Naive B cell (primary cell): ENCODE results near the gene GLRX2. TPM values are rescaled to one million over a fixed set of nuclear protein-coding genes. Genes with fewer than 3 reads are reported as not detected.

Source experiments
- ATAC-seq, 2 donors: fragments of 150-1000 bp; cut with Tn5 transposase; 2 replicates each; pipeline ENCODE4 v1.10.0; 2021; ENCODE audit warnings: low read depth in 2 of 2, mild to moderate bottlenecking in 2 of 2, moderate library complexity in 2 of 2
- DNase-seq: peaks from one replicate; pipeline ENCODE4 v3.0.0; 2022
- H3K27ac Mint-ChIP-seq, 6 donors: one replicate each; pipeline ENCODE4 v1.8.0; 2020 to 2022; ENCODE audit warnings: mild to moderate bottlenecking in 6 of 6, mixed read lengths in 6 of 6, moderate library complexity in 5 of 6, inconsistent platforms in 2 of 6
- H3K27me3 Mint-ChIP-seq, 3 donors: one replicate each; pipeline ENCODE4 v1.8.0; 2021 to 2022; ENCODE audit warnings: mixed read lengths in 3 of 3, mild to moderate bottlenecking in 1 of 3
- H3K36me3 Mint-ChIP-seq, 2 donors: one replicate each; pipeline ENCODE4 v1.8.0; 2020 to 2022; ENCODE audit warnings: mixed read lengths in 2 of 2, inconsistent platforms in 1 of 2, mild to moderate bottlenecking in 1 of 2
- H3K4me1 Mint-ChIP-seq, 3 donors: one replicate each; pipeline ENCODE4 v1.8.0; 2020 to 2022; ENCODE audit warnings: mixed read lengths in 3 of 3, inconsistent platforms in 1 of 3, mild to moderate bottlenecking in 1 of 3, moderate library complexity in 1 of 3
- H3K4me3 Mint-ChIP-seq, 8 donors: one replicate each; pipeline ENCODE4 v1.8.0; 2020 to 2022; ENCODE audit warnings: mild to moderate bottlenecking in 8 of 8, mixed read lengths in 8 of 8, moderate library complexity in 8 of 8, inconsistent platforms in 2 of 8
- H3K9me3 Mint-ChIP-seq, 7 donors: one replicate each; pipeline ENCODE4 v1.8.0; 2020 to 2022; ENCODE audit warnings: mixed read lengths in 7 of 7, mild to moderate bottlenecking in 5 of 7, inconsistent platforms in 2 of 7, moderate library complexity in 1 of 7
- polyA plus RNA-seq, 6 donors: library from polyadenylated mRNA; unstranded; fragments of 300-500 nt; fragmentation: Illumina TruSeq; gene quantifications; one replicate each; pipeline ENCODE4 v1.2.3, GENCODE V29; 2021; ENCODE audit warnings: low read depth in 6 of 6

Gene GLRX2
- polyA plus RNA-seq, 6 donors from 2014 or later = 5.7 to 13.3 (median 7.5) TPM

DNA sequence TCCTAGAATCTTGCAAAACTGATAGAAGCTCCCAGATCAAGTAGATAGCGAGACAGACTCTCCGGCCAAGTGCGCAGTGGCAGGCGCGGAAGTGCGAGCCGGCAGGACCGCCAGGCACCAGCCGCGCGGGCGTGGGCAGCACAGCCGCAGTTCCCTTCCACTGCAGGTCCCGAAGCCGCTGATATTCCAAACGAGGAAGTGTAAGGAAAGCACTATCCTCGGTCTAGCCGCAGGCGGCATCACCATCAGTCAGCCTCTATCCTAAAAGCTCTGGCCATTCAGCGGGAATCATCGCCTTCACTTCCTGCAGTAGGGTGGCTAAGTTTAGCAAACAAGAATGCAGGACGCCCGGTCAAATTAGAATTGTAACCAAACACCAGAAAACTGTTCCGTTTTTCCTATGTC, 710 bp downstream of the GLRX2 start:
- ATAC-seq = peak; percentile 35 to 41
- H3K4me1 Mint-ChIP-seq = peaks cover 19 to 25% (median 20%) of the 10 kb centered on the region in 3 donors
- H3K4me3 Mint-ChIP-seq = peak overlapping the region; percentile 87 to 97 (median 95)
- H3K9me3 Mint-ChIP-seq = no peaks in the 10 kb centered on the region
- peak overlapping the region in 4 of 6 donors; percentile 44 to 97 (median 70) for H3K27ac Mint-ChIP-seq
- no peak for DNase-seq
- peaks cover 0 to 6% of the 10 kb centered on the region in 2 donors for H3K36me3 Mint-ChIP-seq
- H3K27me3 Mint-ChIP-seq = peaks cover 0 to 4% (median 0%) of the 10 kb centered on the region in 3 donors

DNA sequence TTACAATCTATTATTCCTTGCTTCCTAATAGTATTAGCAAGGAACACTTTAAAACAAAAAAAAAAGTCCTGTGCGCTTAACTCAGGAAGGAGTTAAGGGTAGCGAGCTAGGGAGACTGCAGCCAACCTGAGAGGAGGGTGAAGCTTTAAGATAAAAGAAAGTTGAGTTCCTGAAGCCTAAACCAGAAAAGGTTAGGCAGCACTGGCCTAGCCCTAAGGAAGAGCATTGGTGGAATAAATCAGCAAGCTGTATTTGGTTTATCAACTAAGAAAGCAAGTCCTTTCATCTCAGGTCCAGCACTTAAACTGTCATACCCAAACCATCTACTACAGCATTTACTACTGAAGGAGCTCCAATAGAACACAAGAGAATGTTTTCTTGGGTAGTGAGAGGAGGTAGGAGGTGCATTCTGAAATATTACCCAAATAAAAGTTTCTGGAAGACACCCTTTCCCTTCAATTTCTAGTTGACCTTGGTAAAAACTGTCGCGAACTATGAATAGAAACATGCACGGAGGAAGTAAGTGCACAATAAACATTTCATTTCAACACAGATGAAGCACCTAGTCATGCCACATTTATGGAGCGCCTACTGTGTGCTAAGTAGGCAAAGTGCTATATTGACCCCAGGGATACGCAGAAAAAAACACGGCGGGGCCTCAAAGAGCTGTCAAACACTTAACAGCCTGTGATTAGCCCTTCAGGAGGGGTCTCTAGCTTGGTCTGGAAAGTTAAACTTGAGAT, 1.3 kb downstream of the GLRX2 start:
- no peak for ATAC-seq
- H3K9me3 Mint-ChIP-seq = no peaks in the 10 kb centered on the region
- peak overlapping the region in 1 of 6 donors; percentile 63 for H3K27ac Mint-ChIP-seq
- peaks cover 19 to 25% (median 20%) of the 10 kb centered on the region in 3 donors for H3K4me1 Mint-ChIP-seq
- H3K36me3 Mint-ChIP-seq = peaks cover 0 to 6% of the 10 kb centered on the region in 2 donors
- DNase-seq = no peak
- peaks cover 0 to 4% (median 0%) of the 10 kb centered on the region in 3 donors for H3K27me3 Mint-ChIP-seq
- peak overlapping the region; percentile 87 to 97 (median 95) for H3K4me3 Mint-ChIP-seq

DNA sequence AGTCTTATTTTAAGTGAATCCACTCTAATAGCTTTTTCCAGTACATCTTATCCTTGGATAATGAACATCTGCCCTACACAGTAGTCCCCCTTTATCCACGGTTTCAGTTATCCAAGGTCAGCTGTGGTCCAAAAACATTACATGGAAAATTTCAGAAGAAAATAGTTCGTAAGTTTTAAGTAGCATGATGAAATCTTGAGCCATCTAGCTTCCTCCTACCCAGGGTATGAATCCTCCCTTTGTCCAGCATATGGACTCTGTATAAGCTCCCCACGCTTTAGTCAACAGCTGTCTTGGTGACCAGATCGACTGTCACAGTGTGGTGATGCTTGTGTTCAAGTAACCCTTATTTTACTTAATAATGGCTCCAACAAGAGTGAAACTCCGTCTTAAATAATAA, 2.6 kb downstream of the GLRX2 start:
- DNase-seq (no peak), ATAC-seq (no peak)
- Mint-ChIP-seq H3K4me3 (peak overlapping the region in 1 of 8 donors; percentile 95), H3K27ac (no peak overlapping the region), H3K9me3 (no peaks in the 10 kb centered on the region), H3K4me1 (peaks cover 19 to 25% (median 20%) of the 10 kb centered on the region in 3 donors), H3K36me3 (peaks cover 0 to 6% of the 10 kb centered on the region in 2 donors), H3K27me3 (no peaks in the 10 kb centered on the region)

DNA sequence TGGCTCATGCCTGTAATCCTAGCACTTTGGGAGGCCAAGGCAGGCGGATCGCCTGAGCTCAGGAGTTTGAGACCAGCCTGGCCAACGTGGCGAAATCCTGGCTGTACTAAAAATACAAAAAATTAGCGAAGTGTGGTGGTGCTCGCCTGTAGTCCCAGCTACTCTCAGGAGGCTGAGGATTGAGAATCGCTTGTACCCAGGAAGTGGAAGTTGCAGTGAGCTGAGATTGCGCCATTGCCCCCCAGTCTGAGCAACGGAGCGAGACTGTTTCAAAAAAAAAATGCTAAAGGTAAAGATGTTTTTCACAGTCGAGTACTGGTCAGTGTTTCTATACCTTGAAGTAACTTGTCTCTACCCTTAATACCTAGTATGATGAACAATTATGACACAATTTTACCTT, 11.1 kb downstream of the GLRX2 start:
- no peak for DNase-seq
- Mint-ChIP-seq H3K4me1 (no peaks in the 10 kb centered on the region), H3K4me3 (no peak overlapping the region), H3K27me3 (no peaks in the 10 kb centered on the region), H3K9me3 (no peaks in the 10 kb centered on the region), H3K36me3 (peaks cover 0 to 6% of the 10 kb centered on the region in 2 donors), H3K27ac (no peak overlapping the region)
- ATAC-seq = no peak

DNA sequence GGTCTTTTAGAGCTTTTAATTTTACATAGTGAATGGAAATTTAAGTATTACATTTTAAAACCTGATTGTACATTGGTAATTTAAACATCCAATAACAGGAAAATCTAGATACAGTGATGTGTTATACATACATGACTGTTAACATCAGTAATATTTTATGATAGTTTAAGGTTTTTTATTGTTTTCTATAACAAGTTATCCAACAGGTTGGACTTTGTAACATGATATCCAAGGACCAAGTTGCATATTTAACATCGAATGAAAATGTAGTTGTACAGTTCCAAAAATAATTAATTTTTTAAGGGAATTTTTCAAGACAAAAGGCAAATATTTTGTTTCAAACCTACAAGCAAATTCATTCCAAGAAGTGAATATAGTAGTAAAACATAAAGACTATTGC, 14.3 kb downstream of the GLRX2 start:
- ATAC-seq (no peak), DNase-seq (no peak)
- H3K27me3 Mint-ChIP-seq = no peaks in the 10 kb centered on the region
- no peaks in the 10 kb centered on the region for H3K36me3 Mint-ChIP-seq
- no peaks in the 10 kb centered on the region for H3K9me3 Mint-ChIP-seq
- H3K27ac Mint-ChIP-seq = no peak overlapping the region
- no peaks in the 10 kb centered on the region for H3K4me1 Mint-ChIP-seq
- no peak overlapping the region for H3K4me3 Mint-ChIP-seq

DNA sequence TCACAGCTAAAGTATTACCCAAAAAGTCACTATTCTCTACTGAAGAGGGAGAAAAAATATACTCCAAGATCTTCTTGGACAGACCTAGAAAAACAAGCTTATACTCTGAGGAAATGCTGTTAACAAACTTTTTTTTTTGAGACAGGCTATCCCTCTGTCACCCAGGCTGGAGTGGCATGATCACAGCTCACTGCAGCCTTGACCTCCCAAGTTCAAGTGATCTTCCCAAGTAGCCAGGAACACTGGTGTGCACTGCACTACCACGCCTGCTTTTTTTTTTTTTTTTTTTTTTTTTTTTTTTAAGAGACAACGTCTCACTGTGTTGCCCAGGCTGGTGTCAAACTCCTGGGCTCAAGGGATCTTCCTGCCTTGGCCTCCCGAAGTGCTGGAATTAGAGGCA, 17.3 kb downstream of the GLRX2 start:
- DNase-seq (no peak), ATAC-seq (no peak)
- Mint-ChIP-seq H3K27ac (peak overlapping the region in 1 of 6 donors; percentile 72), H3K4me1 (no peaks in the 10 kb centered on the region), H3K27me3 (no peaks in the 10 kb centered on the region), H3K4me3 (no peak overlapping the region), H3K9me3 (no peaks in the 10 kb centered on the region), H3K36me3 (peaks cover 0 to 11% of the 10 kb centered on the region in 2 donors)

DNA sequence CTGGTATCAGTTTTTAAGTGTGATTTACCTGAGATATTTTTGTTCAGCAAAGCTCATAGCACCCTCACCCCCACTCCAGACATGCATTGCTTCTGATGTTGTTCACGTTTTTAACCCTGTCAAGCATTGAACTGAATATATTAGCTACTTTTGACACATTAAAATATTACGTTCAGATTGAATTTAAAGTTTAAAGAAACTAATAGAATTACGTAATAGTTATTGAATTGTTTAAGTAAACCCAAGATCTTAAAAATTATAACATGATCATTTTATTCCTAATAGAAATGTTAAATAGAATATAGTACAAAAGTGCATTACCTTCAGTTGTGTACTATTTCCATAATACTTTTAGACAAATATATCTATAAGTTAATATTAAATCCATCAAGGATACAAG, 18.9 kb downstream of the GLRX2 start:
- no peak overlapping the region for H3K4me3 Mint-ChIP-seq
- H3K9me3 Mint-ChIP-seq = no peaks in the 10 kb centered on the region
- DNase-seq (no peak), ATAC-seq (no peak)
- no peaks in the 10 kb centered on the region for H3K27me3 Mint-ChIP-seq
- H3K27ac Mint-ChIP-seq = peak overlapping the region in 1 of 6 donors; percentile 61
- H3K36me3 Mint-ChIP-seq = peaks cover 0 to 14% of the 10 kb centered on the region in 2 donors
- H3K4me1 Mint-ChIP-seq = no peaks in the 10 kb centered on the region

DNA sequence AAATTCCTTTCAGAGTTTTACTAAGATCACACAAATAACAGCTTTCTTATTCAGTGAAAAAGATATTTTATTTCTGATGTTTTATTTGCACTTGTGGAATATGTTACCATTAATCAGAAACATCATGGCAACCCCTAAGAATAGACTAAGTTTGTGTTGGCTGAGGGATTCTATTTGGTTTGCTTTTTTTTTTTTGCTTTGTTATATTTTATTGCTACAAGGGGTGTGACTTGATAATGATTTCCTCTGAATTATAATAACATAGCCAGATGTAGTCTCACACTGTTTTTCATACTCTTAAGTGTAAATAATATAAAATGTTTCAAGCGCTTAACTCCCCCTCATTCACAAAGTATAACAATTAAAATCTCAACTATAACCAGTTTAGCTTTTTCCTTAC, 20.0 kb downstream of the GLRX2 start:
- ATAC-seq (no peak), DNase-seq (no peak)
- peaks cover 7 to 14% of the 10 kb centered on the region in 2 donors for H3K36me3 Mint-ChIP-seq
- H3K27ac Mint-ChIP-seq = peak overlapping the region in 1 of 6 donors; percentile 51
- no peak overlapping the region for H3K4me3 Mint-ChIP-seq
- H3K4me1 Mint-ChIP-seq = no peaks in the 10 kb centered on the region
- no peaks in the 10 kb centered on the region for H3K9me3 Mint-ChIP-seq
- H3K27me3 Mint-ChIP-seq = no peaks in the 10 kb centered on the region

DNA sequence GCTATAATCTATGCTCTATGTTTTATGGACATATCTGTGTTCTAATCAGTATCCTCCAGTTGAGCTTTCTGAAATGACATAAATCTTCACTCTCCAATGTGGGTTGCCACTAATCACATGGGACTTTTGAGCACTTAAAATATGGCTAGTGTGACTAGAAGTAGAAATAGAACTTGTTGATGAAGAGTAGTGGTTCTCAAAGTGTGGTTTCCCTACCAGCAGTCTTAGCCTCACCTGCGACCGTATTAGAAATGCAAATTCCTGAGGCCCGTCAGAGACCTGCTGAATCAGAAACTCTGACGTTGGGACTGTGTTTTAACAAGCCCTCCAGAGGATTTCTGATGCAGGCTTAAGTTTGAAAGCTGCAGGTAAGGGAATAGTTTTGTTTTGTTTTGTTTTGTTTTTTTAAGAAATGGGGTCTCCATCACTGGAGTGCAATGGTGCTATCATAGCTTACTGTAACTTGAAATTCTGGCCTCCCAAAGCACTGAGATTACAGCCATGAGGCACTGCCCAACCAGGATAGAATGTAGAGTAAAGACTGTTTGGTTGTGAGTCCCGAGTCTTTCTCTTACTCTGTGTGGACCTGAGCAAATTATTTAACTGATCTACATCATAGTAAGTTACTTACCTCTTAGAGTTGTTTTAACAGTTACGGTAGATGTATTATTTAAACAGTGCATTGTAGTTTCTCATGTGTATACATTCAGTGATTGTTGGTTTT, 21.7 kb downstream of the GLRX2 start:
- no peaks in the 10 kb centered on the region for H3K4me1 Mint-ChIP-seq
- peak in 1 of 2 donors; percentile 43 for ATAC-seq

DNA sequence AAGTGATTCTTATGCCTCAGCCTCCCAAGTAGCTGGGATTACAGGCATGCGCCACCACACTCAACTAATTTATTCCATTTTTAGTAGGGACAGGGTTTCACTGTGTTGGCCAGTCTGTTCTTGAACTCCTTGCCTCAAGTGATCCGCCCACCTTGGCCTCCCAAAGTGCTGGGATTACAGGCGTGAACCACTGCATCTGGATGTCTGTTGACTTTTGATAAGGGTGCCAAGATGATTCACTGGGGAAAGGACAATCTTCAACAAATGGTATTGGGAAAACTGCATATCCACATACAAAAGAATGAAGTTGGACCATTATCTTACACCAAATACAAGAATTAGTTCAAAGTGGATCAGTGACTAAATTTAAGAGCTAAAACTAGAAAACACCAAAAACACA, 26.0 kb downstream of the GLRX2 start:
- H3K4me3 Mint-ChIP-seq = no peak overlapping the region
- ATAC-seq = no peak
- H3K27ac Mint-ChIP-seq = no peak overlapping the region
- H3K27me3 Mint-ChIP-seq = no peaks in the 10 kb centered on the region
- no peaks in the 10 kb centered on the region for H3K9me3 Mint-ChIP-seq
- no peak for DNase-seq
- H3K4me1 Mint-ChIP-seq = no peaks in the 10 kb centered on the region
- peaks cover 15 to 23% of the 10 kb centered on the region in 2 donors for H3K36me3 Mint-ChIP-seq

More for the DNA sequence above, 21.7 kb downstream of the GLRX2 start:
- no peak for DNase-seq
- Mint-ChIP-seq H3K4me3 (no peak overlapping the region), H3K36me3 (peaks cover 7 to 18% of the 10 kb centered on the region in 2 donors), H3K9me3 (no peaks in the 10 kb centered on the region), H3K27me3 (no peaks in the 10 kb centered on the region), H3K27ac (peak overlapping the region in 1 of 6 donors; percentile 73)

DNA sequence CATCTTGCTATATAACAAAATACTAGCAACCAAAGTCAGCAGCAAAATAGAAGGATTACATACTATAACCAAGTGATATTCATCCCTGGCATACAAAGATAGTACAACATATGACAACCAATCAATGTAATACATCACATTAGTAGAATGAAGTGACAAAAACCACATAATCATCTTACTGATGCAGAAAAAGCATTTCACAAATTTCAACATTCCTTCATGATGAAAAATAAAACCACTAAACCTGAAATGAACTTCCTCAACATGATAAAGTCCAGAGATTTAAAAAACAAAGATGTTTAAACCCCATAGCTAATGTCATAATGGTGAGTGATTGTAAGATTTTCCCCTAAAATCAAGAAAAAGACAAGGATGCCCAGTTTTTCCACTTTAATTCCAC, 27.2 kb downstream of the GLRX2 start:
- ATAC-seq (no peak), DNase-seq (no peak)
- Mint-ChIP-seq H3K4me1 (no peaks in the 10 kb centered on the region), H3K9me3 (no peaks in the 10 kb centered on the region), H3K27ac (no peak overlapping the region), H3K27me3 (no peaks in the 10 kb centered on the region), H3K36me3 (peaks cover 15 to 20% of the 10 kb centered on the region in 2 donors), H3K4me3 (no peak overlapping the region)

DNA sequence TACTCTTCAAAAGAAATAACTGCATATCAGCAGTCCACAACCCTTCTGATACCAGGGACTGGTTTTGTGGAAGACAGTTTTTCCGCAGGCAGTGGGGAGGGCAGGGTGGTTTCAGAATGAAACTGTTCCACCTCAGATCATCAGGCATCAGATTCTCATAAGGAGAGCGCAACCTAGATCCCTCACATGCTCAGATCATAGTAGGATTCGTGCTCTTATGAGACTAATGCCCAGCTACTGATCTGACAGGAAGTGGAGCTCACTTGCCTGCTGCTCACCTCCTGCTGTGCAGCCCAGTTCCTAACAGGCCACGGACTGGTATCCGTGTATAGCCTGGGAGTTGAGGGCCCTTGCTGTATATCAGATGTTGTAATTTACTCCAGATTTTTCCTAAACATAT, 34.3 kb downstream of the GLRX2 start:
- no peak overlapping the region for H3K4me3 Mint-ChIP-seq
- DNase-seq (no peak), ATAC-seq (no peak)
- peaks cover 13 to 26% (median 25%) of the 10 kb centered on the region in 3 donors for H3K4me1 Mint-ChIP-seq
- no peaks in the 10 kb centered on the region for H3K36me3 Mint-ChIP-seq
- peak overlapping the region in 4 of 6 donors; percentile 10 to 74 (median 38) for H3K27ac Mint-ChIP-seq
- H3K9me3 Mint-ChIP-seq = no peaks in the 10 kb centered on the region
- H3K27me3 Mint-ChIP-seq = no peaks in the 10 kb centered on the region

DNA sequence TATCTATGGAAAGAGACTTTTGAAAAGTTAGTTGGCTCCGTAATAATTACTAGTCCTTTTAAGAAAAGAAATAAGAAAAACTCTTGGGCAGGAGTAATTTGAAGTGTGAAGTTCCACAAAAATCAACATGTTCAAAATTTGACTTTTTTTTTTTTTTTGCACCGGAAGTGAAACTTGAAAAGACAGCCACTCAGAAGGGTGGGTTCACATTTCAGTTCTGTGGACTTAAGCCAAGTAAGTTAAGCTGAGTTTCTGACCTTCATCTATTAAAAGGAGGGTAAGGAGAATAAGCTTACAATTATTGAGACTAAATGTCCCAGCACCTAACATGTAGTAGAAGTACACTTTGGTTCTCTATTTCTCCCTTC, 34.8 kb downstream of the GLRX2 start:
- Mint-ChIP-seq H3K27ac (peak overlapping the region in 4 of 6 donors; percentile 28 to 74 (median 65)), H3K27me3 (no peaks in the 10 kb centered on the region), H3K36me3 (no peaks in the 10 kb centered on the region), H3K9me3 (no peaks in the 10 kb centered on the region), H3K4me1 (peaks cover 19 to 30% (median 30%) of the 10 kb centered on the region in 3 donors), H3K4me3 (peak overlapping the region in 1 of 8 donors; percentile 12)
- ATAC-seq (peak; percentile 38 to 53), DNase-seq (no peak)
